ENCODE measurements around the gene SRRM4.

DNA sequence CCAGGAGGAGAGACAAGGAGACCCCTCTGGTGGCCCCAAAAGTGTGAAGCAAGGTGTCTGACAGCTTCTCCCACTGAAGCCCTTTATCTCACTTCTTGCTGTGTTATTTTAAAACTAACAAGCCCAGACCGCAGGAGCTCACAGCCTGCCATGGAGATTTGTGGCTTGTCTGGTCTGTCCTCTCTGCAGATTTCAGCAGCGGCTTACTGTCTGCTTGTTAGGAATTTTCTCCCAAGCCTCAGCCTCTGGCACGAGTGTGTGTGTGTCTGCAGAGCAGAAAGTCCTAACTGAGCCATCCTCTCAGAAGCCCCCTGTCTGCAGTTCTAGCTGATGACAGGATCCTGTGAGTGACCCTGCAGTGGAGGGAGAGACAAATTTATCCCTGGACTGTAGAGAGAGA lies 109.5 kb downstream of the SRRM4 start:
- no peak for TF ChIP-seq POLR2A (IDR thresholded peaks at IDR 0.05)
- TF ChIP-seq, protein P1, sequence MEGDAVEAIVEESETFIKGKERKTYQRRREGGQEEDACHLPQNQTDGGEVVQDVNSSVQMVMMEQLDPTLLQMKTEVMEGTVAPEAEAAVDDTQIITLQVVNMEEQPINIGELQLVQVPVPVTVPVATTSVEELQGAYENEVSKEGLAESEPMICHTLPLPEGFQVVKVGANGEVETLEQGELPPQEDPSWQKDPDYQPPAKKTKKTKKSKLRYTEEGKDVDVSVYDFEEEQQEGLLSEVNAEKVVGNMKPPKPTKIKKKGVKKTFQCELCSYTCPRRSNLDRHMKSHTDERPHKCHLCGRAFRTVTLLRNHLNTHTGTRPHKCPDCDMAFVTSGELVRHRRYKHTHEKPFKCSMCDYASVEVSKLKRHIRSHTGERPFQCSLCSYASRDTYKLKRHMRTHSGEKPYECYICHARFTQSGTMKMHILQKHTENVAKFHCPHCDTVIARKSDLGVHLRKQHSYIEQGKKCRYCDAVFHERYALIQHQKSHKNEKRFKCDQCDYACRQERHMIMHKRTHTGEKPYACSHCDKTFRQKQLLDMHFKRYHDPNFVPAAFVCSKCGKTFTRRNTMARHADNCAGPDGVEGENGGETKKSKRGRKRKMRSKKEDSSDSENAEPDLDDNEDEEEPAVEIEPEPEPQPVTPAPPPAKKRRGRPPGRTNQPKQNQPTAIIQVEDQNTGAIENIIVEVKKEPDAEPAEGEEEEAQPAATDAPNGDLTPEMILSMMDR (IDR thresholded peaks at IDR 0.05), result no peak

All from thyroid gland (tissue), 4 donors.